HEK293T (cell line): ENCODE results near the gene LMO4.

Source experiments
- CTCF ChIA-PET: fragments of 350-600 bp; formaldehyde crosslinking; extraction: SDS; loops from one replicate; lab custom pipeline; 2021; ENCODE audit warnings: antibody characterized with exemption, inconsistent platforms; lab: Yijun Ruan, JAX
- POLR2A ChIA-PET: fragments of 350-600 bp; formaldehyde crosslinking; extraction: SDS; loops from one replicate; lab custom pipeline; 2020; ENCODE audit warnings: antibody characterized with exemption, inconsistent platforms; lab: Yijun Ruan, JAX
- DNase-seq: peaks from one replicate; pipeline ENCODE4 v3.0.0; 2012; ENCODE audit warnings: mixed read lengths; ENCODE audit errors: extremely low spot score
- ARNT ChIP-seq: fragments of 450-650 bp; IDR thresholded peaks from 2 replicates; pipeline ENCODE4 v1.6.1; 2017; ENCODE audit warnings: mild to moderate bottlenecking
- BHLHE40 ChIP-seq: fragments of 450-650 bp; IDR thresholded peaks from 2 replicates; pipeline ENCODE4 v1.6.1; 2016; ENCODE audit warnings: mild to moderate bottlenecking, moderate library complexity, borderline replicate concordance
- CTBP1 ChIP-seq: fragments of 450-650 bp; IDR thresholded peaks from 2 replicates; pipeline ENCODE4 v1.6.1; 2016; ENCODE audit warnings: borderline replicate concordance
- ELF4 ChIP-seq: fragments of 450-650 bp; IDR thresholded peaks from 2 replicates; pipeline ENCODE4 v1.6.1; 2017; ENCODE audit warnings: antibody characterized with exemption
- FOXA1 ChIP-seq: fragments of 450-650 bp; IDR thresholded peaks from 2 replicates; pipeline ENCODE4 v1.6.1; 2016; ENCODE audit warnings: mild to moderate bottlenecking
- FOXK2 ChIP-seq: fragments of 450-650 bp; IDR thresholded peaks from 2 replicates; pipeline ENCODE4 v1.6.1; 2016; ENCODE audit warnings: mild to moderate bottlenecking
- FOXM1 ChIP-seq: fragments of 450-650 bp; IDR thresholded peaks from 2 replicates; pipeline ENCODE4 v1.6.1; 2017; ENCODE audit warnings: mild to moderate bottlenecking, borderline replicate concordance
- HDGF ChIP-seq: fragments of 450-650 bp; IDR thresholded peaks from 2 replicates; pipeline ENCODE4 v1.6.1; 2017; ENCODE audit warnings: antibody characterized with exemption, borderline replicate concordance
- L3MBTL2 ChIP-seq: fragments of 450-650 bp; conservative IDR thresholded peaks from 2 replicates; pipeline ENCODE4 v1.6.1; 2016; ENCODE audit warnings: mild to moderate bottlenecking
- LEF1 ChIP-seq: fragments of 450-650 bp; IDR thresholded peaks from 2 replicates; pipeline ENCODE4 v1.6.1; 2017; ENCODE audit warnings: mild to moderate bottlenecking, borderline replicate concordance
- NFRKB ChIP-seq: fragments of 450-650 bp; IDR thresholded peaks from 2 replicates; pipeline ENCODE4 v1.6.1; 2016; ENCODE audit warnings: mild to moderate bottlenecking, moderate library complexity
- SP1 ChIP-seq: fragments of 450-650 bp; IDR thresholded peaks from 2 replicates; pipeline ENCODE4 v1.6.1; 2017
- SUZ12 ChIP-seq: fragments of 450-650 bp; IDR thresholded peaks from 2 replicates; pipeline ENCODE4 v1.6.1; 2016; ENCODE audit warnings: mild to moderate bottlenecking
- TARDBP ChIP-seq: fragments of 450-650 bp; IDR thresholded peaks from 2 replicates; pipeline ENCODE4 v1.6.1; 2016
- ZNF384 ChIP-seq: fragments of 450-650 bp; IDR thresholded peaks from 2 replicates; pipeline ENCODE4 v1.6.1; 2016
- TF ChIP-seq, protein P1 (sequence below): fragments of 450-650 bp; IDR thresholded peaks from 2 replicates; pipeline ENCODE4 v1.6.1; 2016

Gene LMO4

DNA sequence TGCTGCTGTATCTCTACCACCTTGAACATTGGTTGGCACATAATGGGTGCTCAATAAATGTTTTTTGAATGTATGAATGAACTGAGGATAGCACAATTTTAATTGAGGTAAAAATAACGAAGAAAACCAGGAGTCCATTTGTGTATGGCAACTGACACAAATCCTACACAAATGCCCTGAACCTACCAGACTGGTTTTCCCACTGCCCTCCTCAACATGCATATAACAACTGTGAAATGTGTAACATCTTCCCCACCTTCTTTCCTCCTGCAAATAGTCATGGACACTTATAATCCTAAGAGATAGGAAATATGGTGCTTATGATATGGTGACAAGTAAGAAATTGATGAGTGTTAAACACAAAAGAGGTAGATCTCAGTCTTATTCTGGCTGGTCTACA lies 9.9 kb upstream of the LMO4 start:
- ChIA-PET POLR2A (no interaction called here), CTCF (no interaction called here)
- no peak for TF ChIP-seq L3MBTL2
- TF ChIP-seq FOXA1, result no peak
- no peak for DNase-seq

DNA sequence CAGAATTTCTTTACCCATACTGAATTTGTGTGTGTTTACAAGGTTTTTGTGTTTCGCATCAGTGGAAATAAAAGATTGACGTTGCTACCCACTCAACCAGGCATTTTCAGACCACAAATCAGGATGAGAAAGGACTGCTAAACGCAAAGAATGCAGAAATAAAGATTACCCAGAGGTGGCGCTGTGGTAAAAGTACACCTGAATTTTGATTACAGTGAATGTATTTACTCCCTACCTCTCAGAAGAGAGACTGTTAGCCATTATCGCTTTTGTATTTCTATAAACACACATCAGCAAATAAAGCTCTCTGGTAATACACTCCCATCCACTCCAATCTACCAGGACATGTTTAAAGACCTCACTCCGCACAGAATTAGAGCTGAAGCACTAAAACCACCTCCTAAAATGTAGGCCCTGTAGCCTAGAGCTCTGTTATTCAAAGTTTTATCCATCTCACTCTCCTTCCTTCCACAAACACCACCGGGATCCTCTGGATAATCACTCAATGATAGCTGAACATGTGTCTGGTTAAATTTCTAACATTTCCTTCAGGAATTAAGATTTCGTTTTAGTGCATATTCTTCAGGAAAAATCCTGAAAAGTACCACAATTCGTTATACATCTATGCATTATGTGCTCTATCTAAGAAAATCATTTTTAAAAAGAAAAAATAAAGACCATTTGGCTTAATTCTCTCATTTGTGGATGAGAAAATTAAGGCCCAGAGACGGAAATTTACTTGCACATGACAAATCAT lies 2.5 kb upstream of the LMO4 start:
- ChIA-PET POLR2A (interaction anchor here (0.9 kb wide), 2 partner anchors 10 to 362 kb away, joined by 3 read pairs; no protein-coding TSS in a partner anchor), CTCF (interaction anchor here (0.5 to 1.7 kb wide), 12 partner anchors 8 to 1475 kb away, joined by 3 to 8 read pairs (median 3); no protein-coding TSS in a partner anchor)
- TF ChIP-seq BHLHE40 (no peak), NFRKB (no peak), FOXA1 (no peak), ZNF384 (no peak), L3MBTL2 (no peak), CTBP1 (no peak), ELF4 (no peak), FOXM1 (no peak), SP1 (no peak), SUZ12 (no peak), HDGF (no peak), FOXK2 (no peak), TARDBP (no peak), ARNT (no peak), LEF1 (no peak)
- TF ChIP-seq, protein P1, sequence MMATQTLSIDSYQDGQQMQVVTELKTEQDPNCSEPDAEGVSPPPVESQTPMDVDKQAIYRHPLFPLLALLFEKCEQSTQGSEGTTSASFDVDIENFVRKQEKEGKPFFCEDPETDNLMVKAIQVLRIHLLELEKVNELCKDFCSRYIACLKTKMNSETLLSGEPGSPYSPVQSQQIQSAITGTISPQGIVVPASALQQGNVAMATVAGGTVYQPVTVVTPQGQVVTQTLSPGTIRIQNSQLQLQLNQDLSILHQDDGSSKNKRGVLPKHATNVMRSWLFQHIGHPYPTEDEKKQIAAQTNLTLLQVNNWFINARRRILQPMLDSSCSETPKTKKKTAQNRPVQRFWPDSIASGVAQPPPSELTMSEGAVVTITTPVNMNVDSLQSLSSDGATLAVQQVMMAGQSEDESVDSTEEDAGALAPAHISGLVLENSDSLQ, result no peak
- peak; percentile 52 for DNase-seq

GRCh38 chr1:87327376-87328271 lies 1.1 kb upstream of the LMO4 start:
- no peak for DNase-seq
- POLR2A ChIA-PET, result interaction anchor here (0.5 to 2.5 kb wide), 13 partner anchors 18 to 626 kb away, joined by 3 to 10 read pairs (median 3); partner anchors contain the start of genes HS2ST1 and SELENOF
- no peak for TF ChIP-seq BHLHE40
- no peak for TF ChIP-seq LEF1
- no peak for TF ChIP-seq L3MBTL2
- TF ChIP-seq NFRKB, result no peak
- TF ChIP-seq TARDBP, result no peak
- TF ChIP-seq ELF4, result no peak
- no peak for TF ChIP-seq ZNF384
- TF ChIP-seq FOXA1, result no peak
- TF ChIP-seq FOXM1, result no peak
- TF ChIP-seq FOXK2, result no peak
- TF ChIP-seq HDGF, result no peak
- no peak for TF ChIP-seq SUZ12
- CTCF ChIA-PET, result interaction anchor here (1.0 kb wide), 1 partner anchor 606 kb away, joined by 3 read pairs; no protein-coding TSS in a partner anchor

GRCh38 chr1:87329051-87329525 lies 408 bp downstream of the LMO4 start:
- ChIA-PET POLR2A (interaction anchor here (0.6 to 2.5 kb wide), 10 partner anchors 12 to 625 kb away, joined by 3 to 10 read pairs (median 4); partner anchors contain the start of genes HS2ST1 and SELENOF), CTCF (no interaction called here)
- peak; percentile 57 for DNase-seq
- no peak for TF ChIP-seq CTBP1
- TF ChIP-seq ZNF384, result peak; percentile 87; the same call in 1 of the 2 replicates

DNA sequence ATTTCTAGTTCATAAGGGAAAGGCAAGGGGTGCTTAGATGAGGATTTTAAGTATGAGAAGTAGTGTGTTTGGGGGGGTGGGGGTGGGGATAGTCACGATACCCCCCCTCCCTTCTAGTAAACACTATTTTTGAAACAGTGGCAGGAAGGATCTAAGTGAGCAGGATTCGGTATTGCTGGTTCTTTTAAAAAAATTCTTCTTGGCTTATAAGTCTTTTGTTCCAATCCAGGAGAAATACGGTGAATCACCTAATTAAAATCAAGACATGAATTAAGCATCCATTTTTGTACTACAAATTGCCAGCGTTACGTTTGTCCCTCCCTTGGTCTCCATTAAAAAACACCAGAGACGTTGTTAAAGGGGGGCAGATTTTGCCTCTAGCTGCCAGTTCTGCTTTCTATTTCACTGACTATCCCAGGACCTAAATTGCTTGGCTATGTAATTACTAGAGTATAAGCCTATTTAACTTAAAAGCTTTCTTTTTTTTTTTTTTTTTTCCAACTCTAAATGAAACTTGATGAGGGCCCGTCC lies 911 bp downstream of the LMO4 start:
- ChIA-PET CTCF (no interaction called here), POLR2A (interaction anchor here (1.0 to 2.5 kb wide), 6 partner anchors 11 to 523 kb away, joined by 3 to 10 read pairs (median 4); no protein-coding TSS in a partner anchor)
- TF ChIP-seq ELF4 (no peak), ZNF384 (peak; percentile 88)
- DNase-seq, result no peak

- no peak for DNase-seq
- ChIA-PET CTCF (interaction anchor here (0.7 kb wide), 1 partner anchor 262 kb away, joined by 3 read pairs; no protein-coding TSS in a partner anchor), POLR2A (interaction anchor here (0.6 to 2.5 kb wide), 5 partner anchors 109 to 1095 kb away, joined by 3 to 10 read pairs (median 4); no protein-coding TSS in a partner anchor)
- TF ChIP-seq ELF4 (no peak), HDGF (no peak), FOXK2 (no peak), LEF1 (no peak)
Measured at GRCh38 chr1:87330057-87330884, 1.6 kb downstream of the LMO4 start.
